Measurements from ENCODE around the gene FIZ1.
A peak's percentile ranks its signal among the peaks of the same experiment; 100 is the strongest.

Gene FIZ1

DNA sequence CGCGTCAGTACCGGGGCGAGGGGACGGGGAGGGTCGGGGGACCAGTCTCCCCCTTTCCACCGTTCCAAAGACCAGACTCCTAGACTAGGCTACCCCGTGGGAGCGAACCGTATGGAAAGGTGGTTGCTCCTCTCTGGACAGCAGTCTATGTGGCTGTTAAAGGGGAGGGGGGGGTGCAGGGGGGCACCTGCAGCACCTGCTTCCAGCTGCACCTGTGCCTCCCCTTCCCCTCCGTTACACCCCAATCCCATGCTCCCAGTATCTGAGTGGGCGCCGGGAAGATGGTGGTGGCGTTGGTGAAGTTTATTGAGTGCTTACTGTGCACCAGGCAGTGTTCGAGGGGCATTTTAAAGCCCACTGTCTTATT is 1.3 kb upstream of the FIZ1 start:
- ChIA-PET POLR2A (interaction anchor here (1.2 to 1.7 kb wide), 3 partner anchors 24 to 133 kb away, joined by 3 to 6 read pairs (median 3); partner anchors contain the start of gene ZNF784), CTCF (interaction anchor here (0.6 kb wide), 1 partner anchor 14 kb away, joined by 3 read pairs; no protein-coding TSS in a partner anchor)
- no peak for DNase-seq (ENCODE audit: extremely low spot score)
- TF ChIP-seq TARDBP (IDR thresholded peaks at IDR 0.05) (no peak), SUZ12 (IDR thresholded peaks at IDR 0.05) (no peak), ELF4 (IDR thresholded peaks at IDR 0.05) (no peak)

DNA sequence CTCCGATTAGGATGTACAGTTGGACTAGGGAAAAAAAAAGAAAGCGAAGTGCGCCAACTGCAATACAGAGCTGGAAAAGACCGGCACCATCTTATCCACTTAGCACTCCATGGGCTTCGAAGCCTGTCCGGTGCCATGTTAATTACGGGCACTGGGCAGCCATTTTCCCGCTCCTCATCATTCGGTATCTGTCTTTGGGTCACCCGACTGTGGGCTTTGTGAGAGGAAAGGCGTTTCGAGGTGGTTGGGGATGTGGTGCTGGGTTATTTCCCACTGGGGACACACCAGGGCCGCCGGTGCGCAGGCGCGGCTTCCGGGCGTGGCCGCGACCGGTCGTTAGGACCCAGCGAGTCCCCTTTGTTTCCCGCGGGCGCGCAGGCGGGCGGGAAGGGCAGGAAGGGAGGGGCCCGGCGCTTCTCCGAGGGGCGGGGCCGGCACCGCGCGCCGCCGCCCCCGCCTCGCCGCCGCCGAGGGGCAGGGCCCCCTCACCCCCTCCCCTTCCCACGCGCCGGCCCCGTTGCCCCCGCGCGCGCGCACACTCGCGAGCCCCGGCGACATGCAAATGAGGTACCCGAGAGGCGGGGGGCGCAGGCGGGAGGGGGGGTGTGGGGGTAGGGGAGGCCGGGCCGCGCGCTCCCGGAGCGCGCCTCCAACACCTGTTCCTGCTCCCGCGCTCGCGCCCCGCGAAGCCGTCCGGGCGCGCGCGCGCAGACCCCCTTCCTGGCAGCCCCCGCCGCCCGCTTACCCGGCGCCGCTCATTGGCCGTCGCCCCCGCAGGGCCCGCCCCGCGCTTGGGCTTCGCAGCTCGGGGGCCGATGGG is 735 bp upstream of the FIZ1 start, which contains the start of gene ZNF524:
Gene ZNF524, plus strand, starts transcription at position 447 of the 820 bp plus-strand sequence. CDS start 1,825 bp downstream, outside the sequence.
- CTCF ChIA-PET, result interaction anchor here (0.6 to 0.7 kb wide), 2 partner anchors 14 to 40 kb away, joined by 3 to 5 read pairs; no protein-coding TSS in a partner anchor
- POLR2A ChIA-PET, result interaction anchor here (0.8 to 2.1 kb wide), 18 partner anchors 9 to 299 kb away, joined by 3 to 29 read pairs (median 6); partner anchors contain the start of genes U2AF2, ZNF579, ZNF628 and ZNF784
- TF ChIP-seq L3MBTL2 (conservative IDR thresholded peaks at IDR 0.05), result peak; percentile 87
- no peak for TF ChIP-seq LEF1 (IDR thresholded peaks at IDR 0.05; ENCODE audit: borderline replicate concordance)
- no peak for TF ChIP-seq FOXK2 (IDR thresholded peaks at IDR 0.05)
- TF ChIP-seq SP1 (IDR thresholded peaks at IDR 0.05), result no peak
- no peak for TF ChIP-seq TARDBP (IDR thresholded peaks at IDR 0.05)
- no peak for TF ChIP-seq BHLHE40 (IDR thresholded peaks at IDR 0.05; ENCODE audit: borderline replicate concordance)
- TF ChIP-seq ELF4 (IDR thresholded peaks at IDR 0.05), result 0 out of 2 replicates have a peak, but pooled peaks have one; percentile 30
- peak; percentile 95 for TF ChIP-seq FOXM1 (IDR thresholded peaks at IDR 0.05; ENCODE audit: borderline replicate concordance)
- TF ChIP-seq NFRKB (IDR thresholded peaks at IDR 0.05), result peak; percentile 68
- DNase-seq (ENCODE audit: extremely low spot score), result peak; percentile 75

- DNase-seq (ENCODE audit: extremely low spot score), result peak; percentile 90
- peak; percentile 78; the same call in 1 of the 2 replicates for TF ChIP-seq FOXM1 (IDR thresholded peaks at IDR 0.05; ENCODE audit: borderline replicate concordance)
- TF ChIP-seq SP1 (IDR thresholded peaks at IDR 0.05), result 0 out of 2 replicates have a peak, but pooled peaks have one; percentile 20
- 0 out of 2 replicates have a peak, but pooled peaks have one; percentile 78 for TF ChIP-seq HDGF (IDR thresholded peaks at IDR 0.05; ENCODE audit: borderline replicate concordance)
- TF ChIP-seq ELF4 (IDR thresholded peaks at IDR 0.05), result no peak; the same call in 1 of the 2 replicates
- ChIA-PET POLR2A (interaction anchor here (0.6 to 2.1 kb wide), 20 partner anchors 8 to 298 kb away, joined by 3 to 29 read pairs (median 5); partner anchors contain the start of genes U2AF2, ZNF579, ZNF628 and ZNF784), CTCF (interaction anchor here (0.6 to 0.7 kb wide), 3 partner anchors 34 to 73 kb away, joined by 3 read pairs; no protein-coding TSS in a partner anchor)
These were observed 424 bp downstream of the FIZ1 start for GRCh38 chr19:55598719-55599467.

DNA sequence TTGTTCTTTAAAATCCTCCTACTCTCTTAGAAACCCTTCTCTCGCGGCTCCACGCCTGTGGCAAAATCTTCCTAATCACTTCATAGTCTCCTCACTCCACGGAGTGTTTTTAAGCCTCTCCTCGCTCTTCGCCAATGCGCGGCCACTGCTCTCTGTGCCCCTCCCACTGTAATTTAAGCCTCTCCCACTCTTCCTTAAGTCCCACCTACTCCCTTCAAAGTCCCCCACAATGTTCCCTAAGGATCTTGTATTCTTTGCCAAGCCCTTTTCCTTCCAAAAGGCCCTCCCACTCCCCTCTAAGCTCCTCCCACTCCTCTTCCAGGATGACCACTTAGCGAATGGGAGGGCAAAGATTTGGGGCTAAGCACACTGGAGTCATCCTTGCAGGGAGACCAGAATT is 1.3 kb downstream of the FIZ1 start:
- ChIA-PET CTCF (no interaction called here), POLR2A (interaction anchor here (0.5 to 2.1 kb wide), 2 partner anchors 10 to 45 kb away, joined by 3 to 29 read pairs; no protein-coding TSS in a partner anchor)
- no peak for TF ChIP-seq SP1 (IDR thresholded peaks at IDR 0.05)
- TF ChIP-seq ZNF384 (IDR thresholded peaks at IDR 0.05), result no peak
- no peak for TF ChIP-seq L3MBTL2 (conservative IDR thresholded peaks at IDR 0.05)
- no peak for TF ChIP-seq FOXK2 (IDR thresholded peaks at IDR 0.05)
- TF ChIP-seq LEF1 (IDR thresholded peaks at IDR 0.05; ENCODE audit: borderline replicate concordance), result no peak
- TF ChIP-seq ARNT (IDR thresholded peaks at IDR 0.05), result no peak
- no peak for TF ChIP-seq HDGF (IDR thresholded peaks at IDR 0.05; ENCODE audit: borderline replicate concordance)
- no peak for DNase-seq (ENCODE audit: extremely low spot score)

- POLR2A ChIA-PET, result interaction anchor here (0.5 kb wide), 1 partner anchor 45 kb away, joined by 3 read pairs; no protein-coding TSS in a partner anchor
These were observed 1.8 kb downstream of the FIZ1 start for GRCh38 chr19:55597501-55597921.

GRCh38 chr19:55596304-55596703 is 3.0 kb downstream of the FIZ1 start:
- ChIA-PET CTCF (no interaction called here), POLR2A (no interaction called here)
- TF ChIP-seq LEF1 (IDR thresholded peaks at IDR 0.05; ENCODE audit: borderline replicate concordance) (no peak), HDGF (IDR thresholded peaks at IDR 0.05; ENCODE audit: borderline replicate concordance) (no peak), ZNF384 (IDR thresholded peaks at IDR 0.05) (no peak), SP1 (IDR thresholded peaks at IDR 0.05) (no peak), ARNT (IDR thresholded peaks at IDR 0.05) (no peak), BHLHE40 (IDR thresholded peaks at IDR 0.05; ENCODE audit: borderline replicate concordance) (no peak), ELF4 (IDR thresholded peaks at IDR 0.05) (no peak), CTBP1 (IDR thresholded peaks at IDR 0.05; ENCODE audit: borderline replicate concordance) (no peak), SUZ12 (IDR thresholded peaks at IDR 0.05) (no peak), TARDBP (IDR thresholded peaks at IDR 0.05) (no peak), FOXM1 (IDR thresholded peaks at IDR 0.05; ENCODE audit: borderline replicate concordance) (no peak), FOXK2 (IDR thresholded peaks at IDR 0.05) (no peak)
- no peak for DNase-seq (ENCODE audit: extremely low spot score)

More at GRCh38 chr19:55597501-55597921, 1.8 kb downstream of the FIZ1 start:
- TF ChIP-seq L3MBTL2 (conservative IDR thresholded peaks at IDR 0.05) (no peak), CTBP1 (IDR thresholded peaks at IDR 0.05; ENCODE audit: borderline replicate concordance) (no peak), ARNT (IDR thresholded peaks at IDR 0.05) (no peak), ZNF384 (IDR thresholded peaks at IDR 0.05) (no peak), PKNOX1 (IDR thresholded peaks at IDR 0.05) (no peak), SUZ12 (IDR thresholded peaks at IDR 0.05) (no peak), FOXK2 (IDR thresholded peaks at IDR 0.05) (no peak), LEF1 (IDR thresholded peaks at IDR 0.05; ENCODE audit: borderline replicate concordance) (no peak), SP1 (IDR thresholded peaks at IDR 0.05) (no peak), FOXM1 (IDR thresholded peaks at IDR 0.05; ENCODE audit: borderline replicate concordance) (no peak)
- CTCF ChIA-PET, result no interaction called here
- no peak for DNase-seq (ENCODE audit: extremely low spot score)

All from HEK293T (cell line).